GM12874 (cell line): Measurements from ENCODE around the gene POLR3H.

Source experiments
- TF ChIP-seq, protein P1 (sequence below): IDR thresholded peaks from 2 replicates; pipeline ENCODE4 v1.5.1; 2011; ENCODE audit warnings: low read depth, mild to moderate bottlenecking, control low read depth, low read length, moderate library complexity; ENCODE audit not compliant: insufficient read depth

The POLR3H gene

DNA sequence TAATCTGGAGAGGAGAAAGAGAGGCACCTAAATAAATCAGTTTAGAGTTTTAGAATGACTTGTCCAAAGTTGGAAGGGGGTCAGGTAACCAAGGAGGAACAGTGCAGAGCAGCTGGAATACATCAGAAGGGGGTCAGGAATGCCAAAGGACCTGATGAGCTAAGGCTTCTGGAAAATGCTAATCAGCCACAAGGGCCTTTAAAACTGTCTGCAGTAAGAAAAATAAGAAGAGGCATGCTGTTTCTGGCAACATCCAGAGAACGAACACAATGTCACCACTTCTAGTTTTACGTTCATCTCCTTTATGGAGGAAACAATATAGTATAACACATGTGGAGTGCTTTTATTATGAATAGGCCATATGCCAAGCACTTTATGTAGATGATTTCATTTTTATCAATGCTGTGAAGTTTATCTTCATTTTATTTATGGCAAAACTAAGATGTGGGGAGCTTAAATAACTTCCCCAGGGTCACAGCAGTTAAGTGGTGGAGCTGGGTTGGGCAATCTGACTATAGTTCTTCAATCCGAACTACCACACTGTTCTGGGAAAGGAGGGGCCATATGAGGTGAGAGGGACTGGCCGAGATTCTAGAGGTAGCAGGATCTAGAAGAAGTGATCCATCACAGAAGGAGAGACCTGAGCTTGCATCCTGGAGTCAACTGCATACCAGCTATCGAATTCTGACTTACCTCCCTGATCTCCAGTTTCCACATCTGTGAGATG lies 52.7 kb downstream of the POLR3H start:
- TF ChIP-seq, protein P1, sequence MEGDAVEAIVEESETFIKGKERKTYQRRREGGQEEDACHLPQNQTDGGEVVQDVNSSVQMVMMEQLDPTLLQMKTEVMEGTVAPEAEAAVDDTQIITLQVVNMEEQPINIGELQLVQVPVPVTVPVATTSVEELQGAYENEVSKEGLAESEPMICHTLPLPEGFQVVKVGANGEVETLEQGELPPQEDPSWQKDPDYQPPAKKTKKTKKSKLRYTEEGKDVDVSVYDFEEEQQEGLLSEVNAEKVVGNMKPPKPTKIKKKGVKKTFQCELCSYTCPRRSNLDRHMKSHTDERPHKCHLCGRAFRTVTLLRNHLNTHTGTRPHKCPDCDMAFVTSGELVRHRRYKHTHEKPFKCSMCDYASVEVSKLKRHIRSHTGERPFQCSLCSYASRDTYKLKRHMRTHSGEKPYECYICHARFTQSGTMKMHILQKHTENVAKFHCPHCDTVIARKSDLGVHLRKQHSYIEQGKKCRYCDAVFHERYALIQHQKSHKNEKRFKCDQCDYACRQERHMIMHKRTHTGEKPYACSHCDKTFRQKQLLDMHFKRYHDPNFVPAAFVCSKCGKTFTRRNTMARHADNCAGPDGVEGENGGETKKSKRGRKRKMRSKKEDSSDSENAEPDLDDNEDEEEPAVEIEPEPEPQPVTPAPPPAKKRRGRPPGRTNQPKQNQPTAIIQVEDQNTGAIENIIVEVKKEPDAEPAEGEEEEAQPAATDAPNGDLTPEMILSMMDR = no peak

GRCh38 chr22:41488596-41489385 lies 55.5 kb downstream of the POLR3H start:
- TF ChIP-seq, protein P1 = no peak

DNA sequence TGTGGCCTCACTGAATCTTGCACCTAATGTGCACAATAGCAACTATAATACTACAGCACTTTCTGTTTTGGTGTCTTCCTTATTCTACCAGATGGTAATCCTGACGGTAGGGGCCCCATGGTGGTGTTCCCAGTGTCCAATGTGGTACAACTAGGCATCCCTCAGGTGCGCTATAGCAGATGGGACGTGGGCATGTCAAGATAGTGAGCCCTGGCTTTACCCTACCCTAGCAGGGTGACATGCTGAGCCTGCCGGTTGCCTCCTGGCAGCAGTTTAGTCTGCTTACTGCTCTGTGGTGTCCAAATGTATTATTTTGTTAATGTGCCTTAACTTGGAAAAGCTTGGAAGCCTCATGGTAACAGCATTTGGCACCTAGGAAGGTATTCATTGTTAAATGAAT lies 56.2 kb downstream of the POLR3H start:
- TF ChIP-seq, protein P1 = no peak

GRCh38 chr22:41487037-41487935 lies 57.0 kb downstream of the POLR3H start:
- TF ChIP-seq, protein P1 = no peak

DNA sequence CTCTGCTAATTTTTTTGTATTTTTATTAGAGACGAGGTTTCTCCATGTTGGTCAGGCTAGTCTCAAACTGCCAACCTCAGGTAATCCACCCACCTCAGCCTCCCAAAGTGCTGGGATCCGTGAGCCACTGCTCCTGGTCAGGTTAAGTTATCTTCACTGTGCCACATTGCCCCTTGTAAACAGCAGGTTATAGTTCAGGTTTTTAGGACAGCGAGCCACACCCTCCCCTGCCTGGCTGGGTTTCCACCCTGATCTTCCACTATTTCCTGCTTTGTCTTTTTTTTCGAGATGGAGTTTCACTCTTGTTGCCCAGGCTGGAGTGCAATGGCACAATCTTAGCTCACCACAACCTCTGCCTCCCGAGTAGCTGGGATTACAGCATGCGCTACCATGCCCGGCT lies 59.2 kb downstream of the POLR3H start:
- TF ChIP-seq, protein P1 = no peak

GRCh38 chr22:41482319-41482935 lies 61.8 kb downstream of the POLR3H start:
- TF ChIP-seq, protein P1 = no peak
